Bronchial epithelial cell (primary cell): ENCODE data around the gene SUPT3H. TPM values are rescaled to one million over a fixed set of nuclear protein-coding genes. Genes with fewer than 3 reads are reported as not detected.

Experiments used
- DNase-seq: peaks from one replicate; pipeline ENCODE4 v3.0.0-alpha.2; 2010; ENCODE audit warnings: low read depth
- FAIRE-seq: peaks from 2 replicates; lab custom pipeline; 2011; peaks lifted over from hg19 to GRCh38; lab: Jason Lieb, UNC
- H3K27me3 ChIP-seq: 2 replicates; pipeline ENCODE4 v1.5.1; 2011; ENCODE audit warnings: low read length; ENCODE audit not compliant: control insufficient read depth, insufficient read depth
- H3K36me3 ChIP-seq: 2 replicates; pipeline ENCODE4 v1.5.1; 2011; ENCODE audit warnings: low read length; ENCODE audit not compliant: control insufficient read depth, insufficient read depth
- H3K4me3 ChIP-seq: 2 replicates; pipeline ENCODE4 v1.5.1; 2011; ENCODE audit warnings: mild to moderate bottlenecking, low read depth, low read length, control low read depth
- total RNA-seq: library from RNA; depleted of rRNA; stranded (reverse); fragments of >200 nt; gene quantifications from 2 replicates; pipeline ENCODE4 v1.2.1, GENCODE V29; 2014
- TF ChIP-seq, protein P1 (sequence below): IDR thresholded peaks from 2 replicates; pipeline ENCODE4 v1.5.1; 2011; ENCODE audit warnings: mild to moderate bottlenecking, moderate library complexity, low read length, control low read depth, inconsistent platforms; ENCODE audit not compliant: insufficient read depth, severe bottlenecking

The SUPT3H gene
- total RNA-seq, 1 donor from 2014 or later = 12.9 TPM

DNA sequence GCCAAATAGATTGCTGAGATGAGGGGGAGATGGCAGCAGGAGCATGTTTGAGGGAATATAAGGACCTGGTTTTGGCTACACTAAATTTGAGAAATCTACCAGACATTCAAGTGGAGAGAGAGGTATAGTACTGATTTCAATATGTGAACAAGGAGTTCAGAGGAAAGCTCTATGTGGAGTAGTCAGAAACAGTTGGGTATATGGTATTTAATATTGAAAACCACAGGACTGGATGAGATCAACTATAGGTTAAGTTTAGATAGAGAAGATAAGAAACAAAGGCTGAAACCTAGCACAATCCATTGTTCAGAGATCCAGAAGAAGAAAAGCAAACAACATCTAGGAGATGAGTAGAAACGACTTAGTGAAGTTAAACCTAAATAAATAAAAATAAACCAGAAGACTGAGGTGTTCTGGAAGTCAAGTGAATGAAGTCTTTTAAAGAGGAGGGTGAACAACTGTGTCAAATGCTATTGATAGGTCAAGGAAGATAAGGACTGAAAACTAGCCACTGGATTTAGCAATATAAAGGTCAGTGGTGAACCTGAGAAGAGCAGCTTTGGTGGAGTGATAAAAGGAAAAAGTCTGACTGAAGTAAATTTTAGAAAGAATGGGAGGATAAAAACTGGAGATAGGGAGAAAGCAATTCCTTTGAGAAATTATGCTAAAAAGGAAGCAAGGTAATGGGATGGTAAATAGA lies 170.8 kb downstream of the SUPT3H start:
- FAIRE-seq (peak; percentile 13), DNase-seq (no peak)
- no peaks in the 10 kb centered on the region for H3K27me3 ChIP-seq
- no peak overlapping the region for H3K4me3 ChIP-seq
- TF ChIP-seq, protein P1, sequence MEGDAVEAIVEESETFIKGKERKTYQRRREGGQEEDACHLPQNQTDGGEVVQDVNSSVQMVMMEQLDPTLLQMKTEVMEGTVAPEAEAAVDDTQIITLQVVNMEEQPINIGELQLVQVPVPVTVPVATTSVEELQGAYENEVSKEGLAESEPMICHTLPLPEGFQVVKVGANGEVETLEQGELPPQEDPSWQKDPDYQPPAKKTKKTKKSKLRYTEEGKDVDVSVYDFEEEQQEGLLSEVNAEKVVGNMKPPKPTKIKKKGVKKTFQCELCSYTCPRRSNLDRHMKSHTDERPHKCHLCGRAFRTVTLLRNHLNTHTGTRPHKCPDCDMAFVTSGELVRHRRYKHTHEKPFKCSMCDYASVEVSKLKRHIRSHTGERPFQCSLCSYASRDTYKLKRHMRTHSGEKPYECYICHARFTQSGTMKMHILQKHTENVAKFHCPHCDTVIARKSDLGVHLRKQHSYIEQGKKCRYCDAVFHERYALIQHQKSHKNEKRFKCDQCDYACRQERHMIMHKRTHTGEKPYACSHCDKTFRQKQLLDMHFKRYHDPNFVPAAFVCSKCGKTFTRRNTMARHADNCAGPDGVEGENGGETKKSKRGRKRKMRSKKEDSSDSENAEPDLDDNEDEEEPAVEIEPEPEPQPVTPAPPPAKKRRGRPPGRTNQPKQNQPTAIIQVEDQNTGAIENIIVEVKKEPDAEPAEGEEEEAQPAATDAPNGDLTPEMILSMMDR = no peak
- no peaks in the 10 kb centered on the region for H3K36me3 ChIP-seq

DNA sequence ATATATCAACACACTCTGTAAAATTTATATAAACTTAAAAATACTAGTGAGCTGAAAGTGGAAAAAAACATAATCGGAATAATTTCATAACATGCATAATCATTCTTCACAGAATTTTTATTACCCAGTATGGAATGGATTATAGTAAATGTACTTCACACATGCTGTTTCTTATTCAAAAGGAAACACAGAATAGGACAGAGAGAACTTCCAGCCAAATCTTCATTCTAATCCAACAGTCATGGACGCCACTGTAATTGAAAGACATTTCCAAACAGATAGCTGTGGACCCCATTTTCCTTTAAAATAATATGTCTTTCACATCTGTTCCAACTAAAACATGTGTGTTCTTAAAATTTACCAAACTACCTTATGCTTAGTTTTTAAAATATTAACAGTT lies 176.2 kb downstream of the SUPT3H start:
- FAIRE-seq (no peak), DNase-seq (no peak)
- Histone ChIP-seq H3K27me3 (no peaks in the 10 kb centered on the region), H3K36me3 (no peaks in the 10 kb centered on the region), H3K4me3 (no peak overlapping the region)
- TF ChIP-seq, protein P1 = no peak

DNA sequence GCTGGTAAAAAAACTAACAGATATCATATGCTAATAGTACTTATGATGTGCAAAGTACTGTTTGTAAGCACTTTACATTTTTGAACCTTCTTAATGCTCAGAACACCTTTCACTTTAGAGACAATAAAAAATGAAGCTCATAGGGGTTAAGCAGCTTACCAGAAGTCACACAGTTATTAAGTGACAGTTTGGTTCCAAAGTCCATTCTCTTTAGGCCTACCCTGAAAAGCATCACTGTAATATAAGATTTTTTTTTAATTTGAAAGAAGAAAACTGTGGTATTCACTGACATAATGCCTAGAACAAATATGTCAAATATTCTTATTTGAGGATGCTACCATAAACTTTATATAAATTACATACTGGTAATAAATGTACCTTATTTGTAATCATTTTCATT lies 177.2 kb downstream of the SUPT3H start:
- Histone ChIP-seq H3K36me3 (no peaks in the 10 kb centered on the region), H3K4me3 (no peak overlapping the region), H3K27me3 (no peaks in the 10 kb centered on the region)
- DNase-seq = no peak
- TF ChIP-seq, protein P1 = no peak
- FAIRE-seq = no peak

DNA sequence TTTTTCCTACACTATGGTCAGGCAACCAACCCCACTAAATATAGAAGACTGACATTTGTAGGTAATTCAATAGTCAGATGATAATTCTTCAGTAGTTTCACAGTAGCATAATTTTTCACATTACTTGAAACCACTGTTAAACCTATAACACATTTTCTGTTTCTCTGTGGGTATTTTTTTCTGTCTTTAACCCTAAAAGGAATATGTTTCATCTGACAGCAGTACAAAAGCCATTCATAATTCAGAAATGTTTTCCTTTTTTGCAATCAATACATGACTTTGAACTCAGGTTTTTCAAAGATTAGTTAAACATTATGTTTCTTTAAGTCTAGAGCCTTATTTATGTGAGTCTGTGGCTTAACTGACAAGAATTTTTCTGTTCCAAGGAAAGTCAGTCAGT lies 178.2 kb downstream of the SUPT3H start:
- FAIRE-seq = no peak
- no peaks in the 10 kb centered on the region for H3K36me3 ChIP-seq
- no peak overlapping the region for H3K4me3 ChIP-seq
- no peak for DNase-seq
- TF ChIP-seq, protein P1 = no peak
- H3K27me3 ChIP-seq = no peaks in the 10 kb centered on the region

DNA sequence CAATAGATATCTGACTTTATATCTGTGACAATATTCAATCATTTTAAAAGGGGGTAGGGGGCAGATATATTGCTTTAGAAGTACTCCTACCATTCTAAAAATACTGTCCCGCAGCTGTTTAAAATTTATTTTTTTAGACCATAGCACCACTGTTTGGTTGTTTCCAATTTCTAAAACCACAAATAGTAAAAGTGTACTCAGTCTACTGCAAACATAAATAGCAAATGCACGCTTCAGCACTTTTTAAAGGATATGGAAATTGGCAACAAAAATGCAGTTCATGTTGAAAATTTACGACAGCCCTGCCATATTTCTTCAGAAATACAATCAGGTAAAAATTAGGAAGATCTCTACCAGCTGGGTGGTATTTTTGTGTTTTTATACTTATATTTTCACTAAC lies 181.6 kb downstream of the SUPT3H start:
- DNase-seq (no peak), FAIRE-seq (no peak)
- no peak overlapping the region for H3K4me3 ChIP-seq
- H3K36me3 ChIP-seq = no peaks in the 10 kb centered on the region
- TF ChIP-seq, protein P1 = no peak
- H3K27me3 ChIP-seq = no peaks in the 10 kb centered on the region

DNA sequence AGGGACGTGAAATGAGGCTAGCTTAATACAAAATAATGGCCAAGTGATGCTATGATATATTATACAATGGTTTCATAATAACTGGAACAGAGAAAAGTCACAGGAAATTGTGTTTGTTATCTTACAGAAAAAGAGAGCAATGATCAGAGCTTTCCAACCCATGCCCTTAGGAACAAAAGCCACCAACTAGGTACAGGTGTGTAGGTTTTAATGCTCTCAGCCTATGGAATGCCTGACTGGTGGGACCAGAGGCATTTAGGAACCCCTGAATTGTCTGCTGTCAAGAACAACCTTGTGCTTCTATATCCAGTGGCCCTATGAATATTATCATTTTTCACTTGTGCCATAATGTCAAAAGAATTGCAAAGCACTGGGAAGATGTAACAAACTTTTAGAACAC lies 182.6 kb downstream of the SUPT3H start:
- Histone ChIP-seq H3K36me3 (no peaks in the 10 kb centered on the region), H3K27me3 (no peaks in the 10 kb centered on the region), H3K4me3 (no peak overlapping the region)
- TF ChIP-seq, protein P1 = no peak
- FAIRE-seq (no peak), DNase-seq (no peak)
